SK-N-MC (cell line): Measurements from ENCODE around the gene DIP2C.
"Not testable (repeated sequence)": the region's sequence is repeated elsewhere in the genome, so short reads cannot be mapped to it uniquely, and the experiment has no call there.

ENCODE experiments used
- DNase-seq: peaks from one replicate; pipeline ENCODE4 v3.0.0-alpha.2; 2011; ENCODE audit warnings: low read depth, low spot score
- H3K27ac ChIP-seq: fragments of 200-600 bp; sonication (generic); 2 replicates; pipeline ENCODE4 v1.5.1; 2016; ENCODE audit warnings: mixed run types
- H3K36me3 ChIP-seq: fragments of 200-600 bp; sonication (generic); 2 replicates; pipeline ENCODE4 v1.6.1; 2017; ENCODE audit warnings: antibody characterized with exemption, low read length, mixed read lengths; ENCODE audit not compliant: insufficient read depth
- H3K4me3 ChIP-seq: fragments of 200-600 bp; sonication (generic); 2 replicates; pipeline ENCODE4 v1.5.1; 2016
- H3K9ac ChIP-seq: fragments of 200-600 bp; sonication (generic); 2 replicates; pipeline ENCODE4 v1.8.0; 2017; ENCODE audit warnings: mixed run types, mixed read lengths; ENCODE audit not compliant: insufficient read length
- H3K9me3 ChIP-seq: fragments of 200-600 bp; sonication (generic); 2 replicates; pipeline ENCODE4 v1.6.1; 2017; ENCODE audit warnings: low read depth, mild to moderate bottlenecking, antibody characterized with exemption, low read length, moderate library complexity, mixed read lengths
- EZH2 ChIP-seq: fragments of 200-600 bp; sonication (generic); IDR thresholded peaks from one replicate; pipeline ENCODE4 v1.6.1; 2017; ENCODE audit warnings: antibody characterized with exemption
- FOXP2 ChIP-seq: optimal IDR thresholded peaks from 2 replicates; pipeline ENCODE3; 2011; ENCODE audit warnings: mild to moderate bottlenecking, moderate library complexity; ENCODE audit not compliant: insufficient read depth; ENCODE audit errors: extremely low read length, control extremely low read depth
- POLR2AphosphoS5 ChIP-seq: IDR thresholded peaks from 2 replicates; pipeline ENCODE4 v1.6.1; 2012; ENCODE audit warnings: mild to moderate bottlenecking, low read depth, low read length, borderline replicate concordance

DIP2C gene

GRCh38 chr10:635088-635861 lies 54.2 kb downstream of the DIP2C start:
- Histone ChIP-seq H3K36me3 (no peaks in the 10 kb centered on the region), H3K27ac (no peak overlapping the region), H3K9ac (no peak overlapping the region), H3K9me3 (no peaks in the 10 kb centered on the region), H3K4me3 (no peak overlapping the region)
- DNase-seq: no peak
- TF ChIP-seq FOXP2: no peak
- TF ChIP-seq POLR2AphosphoS5: no peak
- TF ChIP-seq EZH2: no peak

- no peaks in the 10 kb centered on the region for H3K9me3 ChIP-seq
- TF ChIP-seq FOXP2 (no peak), POLR2AphosphoS5 (no peak), EZH2 (no peak)
- no peak overlapping the region for H3K27ac ChIP-seq
- H3K36me3 ChIP-seq: no peaks in the 10 kb centered on the region
- H3K4me3 ChIP-seq: no peak overlapping the region
- DNase-seq: no peak
- no peak overlapping the region for H3K9ac ChIP-seq
Measured at GRCh38 chr10:634256-634655, 55.2 kb downstream of the DIP2C start.

- no peak overlapping the region for H3K9ac ChIP-seq
Measured at GRCh38 chr10:633279-634245, 55.9 kb downstream of the DIP2C start.

GRCh38 chr10:632807-633177 lies 56.7 kb downstream of the DIP2C start:
- H3K27ac ChIP-seq, H3K9me3 ChIP-seq, H3K36me3 ChIP-seq, H3K9ac ChIP-seq, DNase-seq, H3K4me3 ChIP-seq: not testable (repeated sequence)

More at GRCh38 chr10:633279-634245, 55.9 kb downstream of the DIP2C start:
- no peak for TF ChIP-seq EZH2
- no peak for TF ChIP-seq FOXP2
- TF ChIP-seq POLR2AphosphoS5: no peak
- Histone ChIP-seq H3K9me3 (no peaks in the 10 kb centered on the region), H3K36me3 (no peaks in the 10 kb centered on the region), H3K27ac (no peak overlapping the region), H3K4me3 (no peak overlapping the region)
- DNase-seq: no peak

- H3K9ac ChIP-seq, H3K27ac ChIP-seq, DNase-seq, H3K9me3 ChIP-seq, H3K4me3 ChIP-seq, H3K36me3 ChIP-seq: not testable (repeated sequence)
Measured at GRCh38 chr10:632155-632806, 57.2 kb downstream of the DIP2C start.

GRCh38 chr10:631266-631665 lies 58.2 kb downstream of the DIP2C start:
- TF ChIP-seq POLR2AphosphoS5: no peak
- no peak for TF ChIP-seq EZH2
- no peak for TF ChIP-seq FOXP2
- no peak overlapping the region for H3K27ac ChIP-seq
- no peaks in the 10 kb centered on the region for H3K9me3 ChIP-seq
- no peak overlapping the region for H3K4me3 ChIP-seq
- no peak overlapping the region for H3K9ac ChIP-seq
- no peak for DNase-seq
- no peaks in the 10 kb centered on the region for H3K36me3 ChIP-seq

GRCh38 chr10:630581-631073 lies 58.8 kb downstream of the DIP2C start:
- Histone ChIP-seq H3K27ac (no peak overlapping the region), H3K4me3 (no peak overlapping the region), H3K9me3 (no peaks in the 10 kb centered on the region), H3K9ac (no peak overlapping the region), H3K36me3 (no peaks in the 10 kb centered on the region)
- DNase-seq: no peak
- no peak for TF ChIP-seq FOXP2
- TF ChIP-seq POLR2AphosphoS5: no peak
- no peak for TF ChIP-seq EZH2

- no peak overlapping the region for H3K4me3 ChIP-seq
- TF ChIP-seq POLR2AphosphoS5: no peak
- TF ChIP-seq FOXP2: no peak
- no peak for TF ChIP-seq EZH2
- H3K9ac ChIP-seq: no peak overlapping the region
- H3K27ac ChIP-seq: no peak overlapping the region
- DNase-seq: no peak
- no peaks in the 10 kb centered on the region for H3K9me3 ChIP-seq
- no peaks in the 10 kb centered on the region for H3K36me3 ChIP-seq
Measured at GRCh38 chr10:629186-629998, 60.1 kb downstream of the DIP2C start.
